RPMI7951 (cell line): ENCODE measurements around the gene ABCF2. TPM values are rescaled to one million over a fixed set of nuclear protein-coding genes. Genes with fewer than 3 reads are reported as not detected.
A peak's percentile ranks its signal among the peaks of the same experiment; 100 is the strongest.

Source experiments
- DNase-seq: peaks from one replicate; pipeline ENCODE4 v3.0.0-alpha.2; 2012; ENCODE audit warnings: low read depth
- total RNA-seq: library from RNA; depleted of rRNA; stranded (reverse); fragments of >200 nt; shearing (Covaris generic); gene quantifications from 2 replicates; pipeline ENCODE4 v1.2.3, GENCODE V29; 2014; rRNA removed

ABCF2 gene
- total RNA-seq, result 56.8 and 60.4 TPM in 2 replicates

GRCh38 chr7:151226875-151227782, at the start of gene ABCF2:
Gene ABCF2 (minus strand): TSS chr7:151227205. CDS start chr7:151226458, 747 bp downstream.
- DNase-seq, result peak; percentile 98

GRCh38 chr7:151275813-151276577, 49.0 kb upstream of the ABCF2 start:
- DNase-seq, result no peak

GRCh38 chr7:151274936-151275812, 48.2 kb upstream of the ABCF2 start:
- DNase-seq, result no peak

- no peak for DNase-seq
These were observed 47.4 kb upstream of the ABCF2 start for GRCh38 chr7:151274396-151274795.

- DNase-seq, result no peak
These were observed 46.8 kb upstream of the ABCF2 start for GRCh38 chr7:151273651-151274390.

GRCh38 chr7:151272877-151273276, 45.9 kb upstream of the ABCF2 start:
- no peak for DNase-seq

GRCh38 chr7:151272405-151272804, 45.4 kb upstream of the ABCF2 start:
- DNase-seq, result no peak

- no peak for DNase-seq
These were observed 44.8 kb upstream of the ABCF2 start for GRCh38 chr7:151271699-151272355.

GRCh38 chr7:151269511-151269910, 42.5 kb upstream of the ABCF2 start:
- no peak for DNase-seq

- no peak for DNase-seq
These were observed 38.4 kb upstream of the ABCF2 start for GRCh38 chr7:151265351-151265931.

GRCh38 chr7:151264615-151265014, 37.6 kb upstream of the ABCF2 start:
- no peak for DNase-seq

- no peak for DNase-seq
These were observed 34.5 kb upstream of the ABCF2 start for GRCh38 chr7:151261529-151261928.

- no peak for DNase-seq
These were observed 33.9 kb upstream of the ABCF2 start for GRCh38 chr7:151260883-151261282.

- no peak for DNase-seq
These were observed 33.5 kb upstream of the ABCF2 start for GRCh38 chr7:151260471-151260870.

GRCh38 chr7:151257990-151258389, 31.0 kb upstream of the ABCF2 start:
- DNase-seq, result no peak

- no peak for DNase-seq
These were observed 29.5 kb upstream of the ABCF2 start for GRCh38 chr7:151256410-151257045.

- DNase-seq, result no peak
These were observed 28.4 kb upstream of the ABCF2 start for GRCh38 chr7:151255390-151255789.

- no peak for DNase-seq
These were observed 27.8 kb upstream of the ABCF2 start for GRCh38 chr7:151254851-151255250.

GRCh38 chr7:151254316-151254715, 27.3 kb upstream of the ABCF2 start:
- no peak for DNase-seq
